Embryonic facial prominence (tissue), 1 donor: ENCODE results near the gene WASF3.

Experiments used
- DNase-seq: peaks from one replicate; pipeline ENCODE4 v3.0.0-alpha.2; 2016; ENCODE audit errors: extremely low spot score

The WASF3 gene

GRCh38 chr13:26589754-26590153 is 32.3 kb downstream of the WASF3 start:
- no peak for DNase-seq

GRCh38 chr13:26590379-26590778 is 32.9 kb downstream of the WASF3 start:
- no peak for DNase-seq

GRCh38 chr13:26590951-26591350 is 33.5 kb downstream of the WASF3 start:
- DNase-seq = no peak

GRCh38 chr13:26591672-26592071 is 34.2 kb downstream of the WASF3 start:
- DNase-seq = no peak

- DNase-seq = no peak
Measured at GRCh38 chr13:26593661-26594060, 36.2 kb downstream of the WASF3 start.

- DNase-seq = no peak
Measured at GRCh38 chr13:26594363-26594762, 36.9 kb downstream of the WASF3 start.

- no peak for DNase-seq
Measured at GRCh38 chr13:26596458-26596857, 39.0 kb downstream of the WASF3 start.

- DNase-seq = no peak
Measured at GRCh38 chr13:26599403-26599802, 41.9 kb downstream of the WASF3 start.

GRCh38 chr13:26599860-26600259 is 42.4 kb downstream of the WASF3 start:
- no peak for DNase-seq

- no peak for DNase-seq
Measured at GRCh38 chr13:26600343-26600742, 42.9 kb downstream of the WASF3 start.

GRCh38 chr13:26601669-26602068 is 44.2 kb downstream of the WASF3 start:
- no peak for DNase-seq

GRCh38 chr13:26602783-26603182 is 45.3 kb downstream of the WASF3 start:
- no peak for DNase-seq

GRCh38 chr13:26604784-26605545 is 47.5 kb downstream of the WASF3 start:
- no peak for DNase-seq

- DNase-seq = no peak
Measured at GRCh38 chr13:26605845-26606244, 48.4 kb downstream of the WASF3 start.

- DNase-seq = no peak
Measured at GRCh38 chr13:26606631-26607030, 49.1 kb downstream of the WASF3 start.

- no peak for DNase-seq
Measured at GRCh38 chr13:26614721-26615120, 57.2 kb downstream of the WASF3 start.

- DNase-seq = no peak
Measured at GRCh38 chr13:26616126-26616525, 58.6 kb downstream of the WASF3 start.

- no peak for DNase-seq
Measured at GRCh38 chr13:26618726-26619125, 61.2 kb downstream of the WASF3 start.

GRCh38 chr13:26619358-26619757 is 61.9 kb downstream of the WASF3 start:
- no peak for DNase-seq

GRCh38 chr13:26621731-26622401 is 64.4 kb downstream of the WASF3 start:
- no peak for DNase-seq

GRCh38 chr13:26623125-26623524 is 65.6 kb downstream of the WASF3 start:
- DNase-seq = no peak

GRCh38 chr13:26624572-26624971 is 67.1 kb downstream of the WASF3 start:
- DNase-seq = no peak

GRCh38 chr13:26626271-26626670 is 68.8 kb downstream of the WASF3 start:
- no peak for DNase-seq
